Stimulated activated CD8-positive, alpha-beta memory T cell treated with anti-CD3 and anti-CD28 coated beads, Interleukin-15, amount 100 ng/mL, for 4 hours (primary cell): ENCODE results near the gene GPC4.

Source experiments
- DNase-seq, 2 donors: peaks; one replicate each; pipeline ENCODE4 v3.0.0-alpha.2; 2020; ENCODE audit warnings: low read depth in 2 of 2

The GPC4 gene

DNA sequence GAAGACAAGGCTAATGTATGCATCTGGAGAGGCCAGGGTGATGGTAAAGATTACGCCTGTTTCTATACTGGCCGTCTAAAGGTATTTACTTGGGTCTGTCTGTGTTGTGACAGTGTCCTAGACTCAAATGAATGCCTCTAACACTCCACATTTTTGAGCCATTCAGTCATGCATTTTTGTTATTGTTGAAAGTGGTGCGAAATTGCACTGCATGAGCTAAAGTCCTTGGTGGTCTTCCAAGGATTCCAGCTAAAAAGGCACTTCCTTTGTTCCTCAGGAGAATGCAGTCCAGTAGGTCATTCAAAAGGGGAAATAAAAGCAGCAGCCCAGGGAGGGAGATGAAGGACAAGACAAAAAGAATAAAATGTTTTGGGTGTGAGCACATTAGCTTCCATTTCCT lies 3.0 kb downstream of the GPC4 start:
- no peak for DNase-seq

DNA sequence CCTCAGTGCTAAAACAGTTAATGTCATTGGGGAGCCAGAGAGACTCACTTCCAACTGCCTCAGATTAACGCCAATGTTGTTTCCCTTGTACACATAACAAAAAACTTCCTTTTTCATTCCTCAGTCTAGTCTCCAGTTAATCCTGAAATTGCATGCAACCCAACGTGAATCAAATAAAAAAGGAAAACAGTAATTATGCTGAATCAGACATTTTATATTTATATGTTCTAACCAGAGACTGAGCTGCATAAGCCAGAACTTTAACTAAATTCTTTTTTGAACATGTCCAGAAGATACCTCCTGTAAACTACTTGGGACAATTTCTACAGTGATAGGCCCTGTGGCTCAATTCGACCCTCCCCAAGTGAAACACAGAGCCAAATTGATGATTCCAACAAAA lies 4.7 kb downstream of the GPC4 start:
- no peak for DNase-seq

DNA sequence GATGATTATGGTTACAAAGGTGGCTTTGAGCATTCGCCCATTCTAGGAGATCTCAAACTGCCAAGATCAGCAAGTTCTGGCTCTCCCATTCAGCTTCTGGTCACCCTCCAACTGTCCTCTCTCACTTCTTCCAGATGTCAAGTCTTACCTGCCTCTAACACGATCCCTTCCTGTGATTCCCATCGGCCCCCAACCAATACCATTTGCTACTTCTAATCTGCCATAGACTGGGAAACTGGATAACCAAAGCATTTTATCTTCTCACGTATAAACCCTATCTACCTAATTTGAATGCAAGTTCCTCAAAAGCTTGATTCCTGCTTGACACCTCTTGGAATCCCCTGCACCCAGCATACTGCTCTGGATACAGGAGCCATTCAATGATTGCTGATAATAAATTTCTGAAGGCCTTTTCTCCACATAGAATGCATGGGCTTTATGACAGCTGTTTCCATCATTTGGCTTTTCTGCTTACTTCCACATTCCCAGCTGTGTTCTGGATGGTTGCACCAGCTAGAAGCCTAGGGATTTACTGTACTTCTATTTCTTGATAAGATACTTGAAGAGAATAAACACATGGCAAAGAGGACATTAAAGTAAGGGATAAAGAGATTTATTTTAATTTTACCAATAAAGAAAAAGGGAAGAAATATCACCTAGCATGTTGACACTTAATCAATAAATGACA lies 9.6 kb downstream of the GPC4 start:
- DNase-seq = no peak

DNA sequence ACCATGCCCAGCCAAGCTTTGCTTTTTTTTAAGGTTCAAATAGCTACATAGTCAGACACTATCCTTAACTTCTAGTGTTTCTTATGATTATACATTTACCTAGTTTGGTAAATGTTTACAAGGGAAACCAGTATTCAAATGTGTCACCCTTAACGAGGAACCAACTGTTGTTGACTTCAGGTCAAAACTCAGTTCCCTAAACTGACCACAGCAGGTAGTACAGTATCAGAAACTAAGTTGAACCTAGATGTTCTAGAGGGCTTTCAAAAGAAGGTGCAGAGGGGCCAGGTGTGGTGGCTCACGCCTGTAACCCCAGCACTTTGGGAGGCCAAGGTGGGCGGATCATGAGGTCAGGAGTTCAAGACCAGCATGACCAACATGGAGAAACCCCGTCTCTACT lies 11.3 kb downstream of the GPC4 start:
- DNase-seq = no peak

DNA sequence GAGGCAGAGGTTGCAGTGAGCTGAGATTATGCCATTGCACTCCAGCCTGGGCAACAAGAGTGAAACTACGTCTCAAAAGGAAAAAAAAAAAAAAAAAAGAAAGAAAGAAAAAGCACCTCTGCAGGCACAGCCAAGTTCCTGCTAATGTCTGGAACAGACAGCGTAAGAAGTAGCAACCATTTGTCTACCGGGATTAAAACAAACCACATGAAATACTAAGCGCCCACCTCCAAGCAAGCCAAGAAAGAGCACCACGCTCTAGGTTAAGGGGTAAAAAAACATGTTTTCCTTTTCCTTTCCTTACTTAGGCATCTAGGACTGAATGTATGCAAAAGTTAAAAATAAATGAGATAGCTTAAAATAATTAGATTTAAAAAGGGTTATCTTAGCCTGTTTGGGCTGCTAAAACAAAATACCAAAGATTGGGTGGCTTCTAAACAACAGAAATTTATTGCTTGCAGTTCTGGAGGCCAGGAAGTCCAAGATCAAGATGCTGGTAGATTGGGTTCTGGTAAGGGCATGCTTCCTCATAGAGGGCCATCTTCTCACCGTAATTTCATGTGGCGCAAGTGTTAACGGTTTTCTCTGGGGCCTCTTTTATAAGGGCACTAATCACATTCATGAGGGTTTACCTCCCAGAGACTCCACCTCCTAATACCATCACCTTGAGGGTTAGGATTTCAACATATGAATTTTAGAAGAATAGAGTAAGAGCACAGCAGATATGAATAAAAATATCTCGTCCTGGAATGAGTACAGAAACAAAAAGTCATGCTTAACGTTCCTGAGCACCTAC lies 12.3 kb downstream of the GPC4 start:
- DNase-seq = no peak

DNA sequence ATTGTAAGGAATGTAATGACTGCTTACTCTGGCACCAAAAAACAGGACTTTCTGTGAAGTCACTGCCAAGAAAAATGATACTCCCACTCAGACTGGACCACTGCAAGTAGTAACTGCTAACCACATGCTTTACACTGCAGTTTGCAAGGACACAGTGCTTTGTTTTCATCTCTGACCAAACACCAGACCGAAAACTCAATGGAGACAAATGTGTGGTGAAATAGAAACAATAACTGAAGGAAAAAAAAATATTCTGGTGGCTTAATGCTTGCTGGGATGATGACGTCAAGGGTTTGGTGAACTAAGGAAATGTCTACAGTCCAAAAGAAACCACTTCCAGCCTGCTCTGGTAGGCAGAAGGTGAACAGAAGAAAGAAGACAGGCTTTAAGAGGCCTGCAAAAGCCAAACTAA lies 13.2 kb downstream of the GPC4 start:
- DNase-seq = no peak

DNA sequence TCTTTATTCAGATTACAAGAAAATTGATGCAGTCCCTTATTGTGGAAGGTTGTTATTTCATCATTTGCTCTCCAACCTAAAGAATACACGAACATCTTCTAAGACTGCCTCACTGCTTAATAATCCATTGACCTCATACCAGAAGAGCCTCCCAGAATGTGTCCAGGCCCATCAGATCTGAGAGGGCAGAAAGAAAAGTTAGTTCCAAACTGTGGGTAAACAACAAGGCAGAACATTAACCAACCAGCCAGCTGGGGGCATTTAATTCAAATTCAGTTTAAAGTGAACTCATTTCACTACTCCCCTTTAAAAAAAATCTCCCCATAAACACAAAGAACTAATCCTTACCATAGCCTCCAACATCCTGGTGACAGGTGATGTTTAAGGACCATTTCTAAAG lies 13.8 kb downstream of the GPC4 start:
- no peak for DNase-seq

DNA sequence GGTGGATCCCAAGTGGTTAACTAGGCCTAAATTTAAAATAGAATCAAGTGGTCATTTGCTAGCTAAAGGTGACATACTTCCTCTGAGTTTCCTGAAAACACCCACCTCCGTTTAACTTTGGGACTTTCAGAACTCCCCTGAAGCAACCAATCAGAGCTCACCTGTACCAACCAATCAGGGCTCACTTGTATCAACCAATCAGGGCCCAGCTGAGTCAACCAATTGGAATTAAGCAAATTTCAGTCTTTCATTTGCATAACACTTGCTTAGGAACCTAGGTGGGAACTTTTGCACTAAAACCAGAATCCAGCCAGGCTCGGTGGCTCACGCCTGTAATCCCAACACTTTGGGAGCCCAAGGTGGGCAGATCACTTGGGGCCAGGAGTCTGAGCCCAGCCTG lies 15.9 kb downstream of the GPC4 start:
- DNase-seq = no peak

DNA sequence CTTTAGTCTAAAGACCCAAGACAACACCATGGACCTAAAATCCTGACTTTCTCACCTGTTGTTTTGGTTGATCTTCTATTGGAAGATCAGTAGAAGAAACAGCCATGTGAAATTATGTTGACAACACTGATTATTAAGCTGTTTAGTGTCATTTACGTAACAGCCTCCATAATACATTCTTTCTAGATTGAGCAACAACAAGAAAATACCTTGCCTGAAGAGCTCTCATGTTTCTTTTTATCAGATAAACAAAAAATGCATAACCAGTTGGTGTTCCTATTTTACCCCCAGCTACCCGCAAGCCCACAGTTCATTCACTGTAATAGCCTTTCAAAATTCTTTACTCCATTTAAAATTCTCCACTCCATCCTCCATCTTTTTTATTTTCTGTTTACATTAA lies 20.5 kb downstream of the GPC4 start:
- DNase-seq = no peak

DNA sequence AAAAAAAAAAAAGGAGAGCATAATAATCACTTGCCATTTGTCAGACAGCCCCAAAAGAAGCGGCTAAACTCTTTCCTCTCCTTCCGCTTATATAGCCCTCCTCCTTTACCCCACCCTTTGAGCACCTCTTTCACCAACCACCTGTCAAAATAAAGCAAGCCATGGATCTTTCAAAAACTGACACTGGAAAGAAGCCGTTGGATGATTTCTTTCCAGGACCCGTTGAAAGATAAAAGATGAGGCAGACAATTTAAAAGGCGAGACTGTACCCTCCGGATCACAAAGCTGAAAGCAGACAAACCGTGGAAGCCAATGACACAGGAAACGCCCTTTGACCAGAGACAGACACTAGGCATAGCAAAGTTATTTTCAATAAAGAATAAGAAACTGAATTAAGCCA lies 22.6 kb downstream of the GPC4 start:
- DNase-seq = no peak

DNA sequence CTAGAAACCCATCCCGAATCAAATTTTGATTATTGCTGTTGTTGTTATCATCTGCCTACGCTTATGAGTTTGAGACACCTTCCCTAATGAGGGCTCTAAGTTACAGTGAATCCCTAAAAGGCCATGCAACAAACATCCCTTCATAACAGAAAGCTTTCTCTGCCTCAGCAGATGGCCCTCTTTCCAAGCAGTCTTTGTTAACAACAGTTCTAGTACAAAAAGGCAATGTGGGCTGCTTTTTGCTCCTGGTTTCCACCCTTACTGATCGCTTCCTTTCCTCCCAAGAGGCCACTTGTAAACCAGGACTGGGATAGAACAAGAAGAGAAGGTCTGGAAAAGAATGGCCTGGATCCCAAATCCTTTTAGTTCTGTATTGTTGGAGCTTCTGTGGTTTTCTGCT lies 24.2 kb downstream of the GPC4 start:
- no peak for DNase-seq

DNA sequence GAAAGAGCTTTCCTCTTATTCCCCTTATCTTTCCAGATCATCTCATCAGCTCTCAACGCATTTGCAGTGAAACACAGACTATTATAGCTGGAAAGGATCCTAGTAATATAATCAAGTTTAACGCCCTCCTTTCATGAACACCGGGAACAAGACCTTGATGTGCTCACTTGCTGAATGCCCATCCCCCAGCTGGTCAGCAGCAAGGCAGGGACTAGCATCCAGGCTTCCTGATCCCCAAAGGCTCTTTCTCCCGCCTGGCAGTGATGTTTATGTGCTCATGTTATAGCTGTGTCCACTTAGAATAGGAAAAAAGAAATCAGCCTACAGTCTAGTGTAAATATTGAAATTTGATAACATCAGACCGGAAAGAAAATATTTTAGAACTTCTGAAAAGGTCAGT lies 24.6 kb downstream of the GPC4 start:
- DNase-seq = no peak

DNA sequence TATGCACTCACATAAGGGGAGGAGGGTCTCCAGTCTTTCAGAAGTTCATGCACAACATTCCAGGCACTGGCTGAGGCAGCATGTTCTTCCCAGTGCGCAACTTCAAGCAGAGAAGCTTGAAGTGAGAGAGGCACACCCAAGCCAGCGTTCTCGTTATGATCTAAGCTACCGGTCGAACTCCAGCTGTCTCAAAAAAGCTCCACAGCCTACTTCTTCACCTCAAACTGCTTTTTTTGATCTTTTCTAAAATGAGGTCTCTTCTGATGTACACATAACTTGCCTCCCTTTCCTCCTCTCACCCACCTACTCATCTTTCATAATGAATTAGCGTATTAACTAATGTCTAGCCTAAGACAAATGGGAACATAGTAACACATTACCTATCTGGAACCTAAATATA lies 25.3 kb downstream of the GPC4 start:
- DNase-seq = no peak

DNA sequence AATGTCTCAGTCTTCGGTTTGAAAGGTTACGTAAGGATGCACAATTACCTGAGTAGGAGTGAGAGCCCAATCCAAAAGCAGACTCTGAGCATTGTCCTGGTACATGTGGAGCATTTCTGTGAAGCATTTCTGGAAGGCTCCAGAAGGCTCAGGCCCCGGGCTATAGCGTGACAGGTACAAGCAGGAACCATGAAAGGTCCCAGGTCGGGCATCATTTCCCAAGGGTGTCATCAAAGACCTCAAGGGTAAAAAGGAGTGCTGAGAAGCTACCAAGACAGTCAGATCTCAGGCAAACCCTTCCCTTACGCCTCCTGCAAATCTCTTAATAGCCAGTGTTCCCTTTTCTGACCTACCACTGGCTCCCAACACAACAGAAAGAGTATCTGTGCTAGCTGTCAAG lies 30.8 kb downstream of the GPC4 start:
- DNase-seq = no peak

DNA sequence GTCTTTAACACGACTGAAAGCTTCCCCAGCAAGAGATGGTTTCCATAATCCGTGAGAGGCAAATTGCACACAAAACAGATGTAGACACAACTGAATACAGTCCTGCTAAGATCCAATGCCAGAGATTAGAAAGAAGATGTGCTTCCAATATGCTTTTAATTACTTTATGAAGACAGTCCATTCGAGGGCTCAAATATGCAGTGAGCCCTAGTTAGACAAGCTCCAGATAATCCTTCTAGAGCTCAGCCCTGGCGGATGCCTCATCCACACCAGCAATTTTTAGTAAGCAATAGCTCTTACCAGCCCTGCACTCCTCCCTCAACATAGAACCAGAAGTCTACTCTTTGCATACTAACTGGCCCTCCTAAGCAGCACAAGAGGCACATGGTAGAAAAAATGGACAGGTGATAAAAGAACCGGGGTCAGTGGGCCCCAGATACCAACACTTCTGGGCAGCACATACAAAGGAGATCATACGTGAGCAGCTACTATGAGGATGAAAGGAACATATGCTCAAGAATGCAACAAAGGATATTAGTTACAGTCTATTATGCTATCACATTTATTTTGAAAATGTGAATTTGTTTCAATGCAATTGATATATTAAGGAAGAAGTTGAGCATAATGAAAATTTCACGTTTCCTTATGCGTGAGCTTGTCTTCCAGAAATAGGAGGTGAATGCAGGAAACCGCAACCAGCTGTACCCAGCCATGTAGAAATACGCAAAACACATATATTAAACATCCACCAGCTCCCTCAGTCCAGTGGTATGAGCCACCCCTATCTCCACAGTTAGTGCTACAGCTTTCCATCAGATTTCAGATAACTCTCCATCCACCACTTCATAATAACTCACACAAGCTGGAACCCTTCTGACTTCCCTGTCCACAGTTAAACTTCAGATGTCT lies 34.3 kb downstream of the GPC4 start:
- no peak for DNase-seq

DNA sequence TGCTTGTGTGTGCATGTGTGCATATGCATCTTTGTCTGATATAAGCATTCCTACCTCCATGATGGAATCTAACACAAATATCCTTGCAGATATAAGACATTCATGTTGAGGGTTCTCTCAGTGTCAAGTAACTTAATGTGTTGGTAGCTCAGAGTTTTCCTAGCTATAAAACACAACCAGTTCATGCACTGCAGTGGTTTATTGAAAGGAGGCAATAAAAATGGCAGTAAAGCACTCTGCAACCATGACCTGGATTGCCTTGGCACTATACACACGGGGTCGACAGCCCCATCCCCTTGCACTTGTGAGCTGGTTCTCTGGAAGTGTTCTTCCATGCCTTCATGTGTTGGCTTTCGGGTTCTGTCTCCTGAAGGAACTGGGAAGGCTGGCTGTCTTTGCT lies 38.9 kb downstream of the GPC4 start:
- no peak for DNase-seq

DNA sequence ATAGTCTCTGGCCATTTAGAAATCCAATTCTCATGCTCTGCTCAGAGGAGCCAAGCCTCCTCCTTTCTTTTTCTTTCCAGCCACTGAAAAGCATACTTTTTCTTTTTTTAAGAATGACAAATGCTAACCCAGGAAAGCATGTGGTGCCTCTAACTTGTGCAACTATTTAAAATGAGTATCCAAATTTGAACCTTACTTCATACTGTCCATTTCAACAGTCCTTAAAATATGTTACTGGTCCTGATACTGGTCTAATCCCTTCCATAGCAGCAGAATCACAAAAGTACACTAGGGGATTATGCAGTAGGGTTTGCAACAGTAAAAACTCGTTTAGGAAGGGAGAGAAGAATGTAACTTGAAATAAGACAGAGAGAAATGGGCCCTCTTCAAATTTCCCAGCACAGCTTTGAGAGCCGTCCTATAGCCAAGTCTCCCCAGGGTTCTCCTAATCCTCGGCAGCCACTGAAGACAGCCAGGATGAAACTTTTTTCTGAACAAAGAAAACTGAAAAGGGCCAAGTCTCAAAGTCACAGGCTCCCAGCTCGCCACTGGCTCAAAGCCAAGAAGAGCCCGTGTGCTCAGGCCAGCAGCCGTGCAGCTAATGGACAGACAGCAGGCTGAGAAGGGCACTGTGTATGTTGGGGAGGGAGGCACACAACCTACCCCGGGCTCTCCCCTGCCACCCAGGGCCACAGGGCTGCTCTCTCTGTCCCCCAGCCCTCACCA lies 39.5 kb downstream of the GPC4 start:
- DNase-seq = no peak

DNA sequence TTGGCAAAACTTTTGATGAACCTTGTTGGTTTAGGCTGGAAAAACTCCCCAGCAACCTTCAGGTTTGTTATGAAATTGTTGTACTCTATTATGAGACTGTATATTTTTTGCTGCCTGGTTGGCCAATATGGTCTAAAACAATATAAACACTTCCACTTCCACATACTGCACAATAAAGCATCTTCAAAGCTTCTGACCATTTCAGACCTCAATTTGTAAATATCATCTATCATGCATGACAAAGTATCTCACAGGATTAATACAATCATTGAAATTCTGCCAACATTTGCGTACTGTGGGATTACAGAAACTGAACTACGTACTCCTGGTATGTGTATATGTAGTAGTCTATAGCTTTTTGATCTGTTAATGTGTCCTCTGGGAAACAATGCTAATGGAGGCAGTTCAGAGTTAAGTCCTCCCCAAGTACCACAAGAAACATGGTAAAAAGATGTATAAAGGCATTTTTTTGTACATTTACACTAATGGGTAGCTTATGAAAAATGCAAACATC lies 40.4 kb downstream of the GPC4 start:
- no peak for DNase-seq

DNA sequence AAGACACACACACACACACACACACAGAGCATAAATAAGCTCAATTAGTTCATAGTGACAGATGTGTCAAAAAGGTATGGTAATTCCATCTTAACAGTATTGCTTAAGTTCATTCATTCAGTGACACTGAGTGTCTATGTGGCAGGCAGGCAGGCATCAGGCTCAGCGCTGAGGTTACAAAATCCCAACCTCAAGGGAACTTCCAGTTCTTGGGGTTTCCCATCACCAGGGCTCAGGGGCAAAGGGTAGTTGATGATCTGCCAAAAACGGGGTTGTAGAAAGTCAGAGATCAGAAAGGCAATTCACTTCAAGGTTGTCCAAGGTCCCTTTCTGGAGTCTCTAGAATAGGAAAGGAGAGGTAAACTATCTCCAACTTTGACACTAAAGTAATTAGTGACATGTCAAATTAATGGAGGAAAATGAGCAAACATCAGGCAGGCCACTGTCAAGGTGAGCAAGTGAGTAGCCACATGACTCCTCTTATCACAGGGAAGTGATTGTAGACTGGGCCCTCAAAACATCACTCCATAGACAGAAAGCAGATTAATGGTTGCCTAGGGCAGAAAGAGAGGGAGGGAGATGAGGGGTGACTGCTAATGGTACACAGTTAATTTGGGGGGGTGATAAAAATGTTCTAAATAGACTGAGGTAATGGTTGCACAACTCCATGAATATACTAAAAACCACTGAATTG lies 41.8 kb downstream of the GPC4 start:
- no peak for DNase-seq

DNA sequence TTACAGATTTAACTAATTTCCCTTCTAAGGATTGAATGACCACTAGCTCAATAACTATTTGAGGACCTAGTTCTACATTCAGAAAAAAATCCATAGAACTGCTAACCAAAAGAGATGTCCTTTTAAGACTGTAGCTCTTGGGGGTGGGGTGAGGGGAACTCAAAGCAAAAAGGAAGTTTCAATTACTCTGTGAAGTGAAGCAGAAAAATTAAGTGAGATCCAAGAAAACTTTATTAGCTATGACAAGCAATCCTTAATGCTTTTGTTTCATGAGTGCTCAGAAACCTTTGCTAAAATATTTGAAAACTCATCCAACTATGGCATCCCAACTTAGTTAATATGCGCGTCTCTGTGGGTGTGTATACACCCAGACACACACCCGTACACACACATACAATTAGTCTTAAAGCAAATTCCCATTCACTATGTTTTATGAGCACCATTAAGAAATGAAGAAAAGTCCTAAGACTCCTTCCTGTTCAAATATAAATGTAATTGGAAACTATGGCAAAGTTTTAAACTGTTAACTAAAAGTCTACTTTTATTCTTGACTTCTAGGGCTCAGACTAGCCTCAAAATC lies 44.5 kb downstream of the GPC4 start:
- no peak for DNase-seq

DNA sequence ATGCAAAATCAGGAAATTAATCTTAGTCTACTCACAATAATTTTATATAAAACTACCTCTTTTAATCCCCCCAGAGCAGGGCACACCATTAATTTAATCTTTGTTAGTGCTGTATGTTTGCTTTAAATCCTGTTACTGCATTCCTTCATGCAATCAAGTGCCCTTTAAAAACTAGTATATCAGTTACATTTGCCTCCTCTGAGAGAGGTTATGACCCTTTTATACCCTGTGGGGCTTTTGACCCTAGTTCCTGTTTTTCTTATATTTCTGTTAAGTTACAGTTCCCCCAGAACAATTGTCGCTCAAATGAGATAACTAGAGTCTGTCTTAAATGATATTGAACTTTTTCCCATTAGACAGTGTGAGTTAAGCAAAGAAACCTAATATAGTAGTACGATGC lies 46.2 kb downstream of the GPC4 start:
- DNase-seq = no peak
